ENCODE results near the gene G6PC2. TPM values are rescaled to one million over a fixed set of nuclear protein-coding genes. Genes with fewer than 3 reads are reported as not detected.

Gene G6PC2
- total RNA-seq, 1 experiment from 2014 or later = not detected

DNA sequence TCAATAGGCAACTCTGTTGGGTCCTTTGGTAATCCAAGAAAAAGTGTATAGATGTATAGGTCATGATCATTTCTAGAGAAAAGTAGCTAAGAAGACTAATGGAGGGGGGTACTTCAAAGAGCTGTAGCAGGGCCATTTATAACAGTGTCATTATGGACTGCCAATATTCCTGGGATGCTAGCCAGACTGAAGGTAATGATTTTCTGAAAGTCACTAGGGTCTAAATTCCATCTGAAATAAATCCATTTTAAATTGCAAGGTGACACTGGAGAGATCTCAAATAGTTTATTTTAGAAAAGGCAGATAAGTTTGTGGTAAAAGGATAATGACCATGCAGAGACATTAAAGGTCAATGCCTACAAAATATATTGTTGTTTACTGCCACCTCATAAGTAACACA lies 6.4 kb upstream of the G6PC2 start:
- Mint-ChIP-seq H3K27ac (no peak overlapping the region), H3K36me3 (no peaks in the 10 kb centered on the region), H3K9me3 (no peaks in the 10 kb centered on the region), H3K4me1 (peaks cover 8% of the 10 kb centered on the region), H3K27me3 (ENCODE audit: low read depth) (peaks cover 25% of the 10 kb centered on the region), H3K4me3 (no peak overlapping the region)
- ATAC-seq = no peak
- TF ChIP-seq IRF2 (CRISPR knock-in tag; IDR thresholded peaks at IDR 0.05; ENCODE audit: borderline replicate concordance, low read depth) = no peak
- TF ChIP-seq, protein P1, sequence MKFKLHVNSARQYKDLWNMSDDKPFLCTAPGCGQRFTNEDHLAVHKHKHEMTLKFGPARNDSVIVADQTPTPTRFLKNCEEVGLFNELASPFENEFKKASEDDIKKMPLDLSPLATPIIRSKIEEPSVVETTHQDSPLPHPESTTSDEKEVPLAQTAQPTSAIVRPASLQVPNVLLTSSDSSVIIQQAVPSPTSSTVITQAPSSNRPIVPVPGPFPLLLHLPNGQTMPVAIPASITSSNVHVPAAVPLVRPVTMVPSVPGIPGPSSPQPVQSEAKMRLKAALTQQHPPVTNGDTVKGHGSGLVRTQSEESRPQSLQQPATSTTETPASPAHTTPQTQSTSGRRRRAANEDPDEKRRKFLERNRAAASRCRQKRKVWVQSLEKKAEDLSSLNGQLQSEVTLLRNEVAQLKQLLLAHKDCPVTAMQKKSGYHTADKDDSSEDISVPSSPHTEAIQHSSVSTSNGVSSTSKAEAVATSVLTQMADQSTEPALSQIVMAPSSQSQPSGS (CRISPR knock-in tag; IDR thresholded peaks at IDR 0.05; ENCODE audit: borderline replicate concordance, low read depth) = no peak
- no peak for TF ChIP-seq EMX1 (CRISPR knock-in tag; IDR thresholded peaks at IDR 0.05)
- TF ChIP-seq, protein P2, sequence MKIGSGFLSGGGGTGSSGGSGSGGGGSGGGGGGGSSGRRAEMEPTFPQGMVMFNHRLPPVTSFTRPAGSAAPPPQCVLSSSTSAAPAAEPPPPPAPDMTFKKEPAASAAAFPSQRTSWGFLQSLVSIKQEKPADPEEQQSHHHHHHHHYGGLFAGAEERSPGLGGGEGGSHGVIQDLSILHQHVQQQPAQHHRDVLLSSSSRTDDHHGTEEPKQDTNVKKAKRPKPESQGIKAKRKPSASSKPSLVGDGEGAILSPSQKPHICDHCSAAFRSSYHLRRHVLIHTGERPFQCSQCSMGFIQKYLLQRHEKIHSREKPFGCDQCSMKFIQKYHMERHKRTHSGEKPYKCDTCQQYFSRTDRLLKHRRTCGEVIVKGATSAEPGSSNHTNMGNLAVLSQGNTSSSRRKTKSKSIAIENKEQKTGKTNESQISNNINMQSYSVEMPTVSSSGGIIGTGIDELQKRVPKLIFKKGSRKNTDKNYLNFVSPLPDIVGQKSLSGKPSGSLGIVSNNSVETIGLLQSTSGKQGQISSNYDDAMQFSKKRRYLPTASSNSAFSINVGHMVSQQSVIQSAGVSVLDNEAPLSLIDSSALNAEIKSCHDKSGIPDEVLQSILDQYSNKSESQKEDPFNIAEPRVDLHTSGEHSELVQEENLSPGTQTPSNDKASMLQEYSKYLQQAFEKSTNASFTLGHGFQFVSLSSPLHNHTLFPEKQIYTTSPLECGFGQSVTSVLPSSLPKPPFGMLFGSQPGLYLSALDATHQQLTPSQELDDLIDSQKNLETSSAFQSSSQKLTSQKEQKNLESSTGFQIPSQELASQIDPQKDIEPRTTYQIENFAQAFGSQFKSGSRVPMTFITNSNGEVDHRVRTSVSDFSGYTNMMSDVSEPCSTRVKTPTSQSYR (CRISPR knock-in tag; IDR thresholded peaks at IDR 0.05) = no peak
- no peak for TF ChIP-seq NR3C1 (CRISPR knock-in tag; conservative IDR thresholded peaks at IDR 0.05; ENCODE audit: low read depth)
- TF ChIP-seq SMAD3 (CRISPR knock-in tag; IDR thresholded peaks at IDR 0.05; ENCODE audit: borderline replicate concordance) = no peak
- TF ChIP-seq, protein P3, sequence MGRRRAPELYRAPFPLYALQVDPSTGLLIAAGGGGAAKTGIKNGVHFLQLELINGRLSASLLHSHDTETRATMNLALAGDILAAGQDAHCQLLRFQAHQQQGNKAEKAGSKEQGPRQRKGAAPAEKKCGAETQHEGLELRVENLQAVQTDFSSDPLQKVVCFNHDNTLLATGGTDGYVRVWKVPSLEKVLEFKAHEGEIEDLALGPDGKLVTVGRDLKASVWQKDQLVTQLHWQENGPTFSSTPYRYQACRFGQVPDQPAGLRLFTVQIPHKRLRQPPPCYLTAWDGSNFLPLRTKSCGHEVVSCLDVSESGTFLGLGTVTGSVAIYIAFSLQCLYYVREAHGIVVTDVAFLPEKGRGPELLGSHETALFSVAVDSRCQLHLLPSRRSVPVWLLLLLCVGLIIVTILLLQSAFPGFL (CRISPR knock-in tag; IDR thresholded peaks at IDR 0.05; ENCODE audit: borderline replicate concordance) = no peak
- TF ChIP-seq NR1H2 (CRISPR knock-in tag; IDR thresholded peaks at IDR 0.05) = no peak
- TF ChIP-seq, protein P4, sequence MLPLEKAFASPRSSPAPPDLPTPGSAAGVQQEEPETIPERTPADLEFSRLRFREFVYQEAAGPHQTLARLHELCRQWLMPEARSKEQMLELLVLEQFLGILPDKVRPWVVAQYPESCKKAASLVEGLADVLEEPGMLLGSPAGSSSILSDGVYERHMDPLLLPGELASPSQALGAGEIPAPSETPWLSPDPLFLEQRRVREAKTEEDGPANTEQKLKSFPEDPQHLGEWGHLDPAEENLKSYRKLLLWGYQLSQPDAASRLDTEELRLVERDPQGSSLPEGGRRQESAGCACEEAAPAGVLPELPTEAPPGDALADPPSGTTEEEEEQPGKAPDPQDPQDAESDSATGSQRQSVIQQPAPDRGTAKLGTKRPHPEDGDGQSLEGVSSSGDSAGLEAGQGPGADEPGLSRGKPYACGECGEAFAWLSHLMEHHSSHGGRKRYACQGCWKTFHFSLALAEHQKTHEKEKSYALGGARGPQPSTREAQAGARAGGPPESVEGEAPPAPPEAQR (CRISPR knock-in tag; IDR thresholded peaks at IDR 0.05) = no peak
- POLR2A ChIA-PET = no interaction called here
- DNase-seq (ENCODE audit: low spot score) = no peak
- CTCF ChIA-PET = no interaction called here

DNA sequence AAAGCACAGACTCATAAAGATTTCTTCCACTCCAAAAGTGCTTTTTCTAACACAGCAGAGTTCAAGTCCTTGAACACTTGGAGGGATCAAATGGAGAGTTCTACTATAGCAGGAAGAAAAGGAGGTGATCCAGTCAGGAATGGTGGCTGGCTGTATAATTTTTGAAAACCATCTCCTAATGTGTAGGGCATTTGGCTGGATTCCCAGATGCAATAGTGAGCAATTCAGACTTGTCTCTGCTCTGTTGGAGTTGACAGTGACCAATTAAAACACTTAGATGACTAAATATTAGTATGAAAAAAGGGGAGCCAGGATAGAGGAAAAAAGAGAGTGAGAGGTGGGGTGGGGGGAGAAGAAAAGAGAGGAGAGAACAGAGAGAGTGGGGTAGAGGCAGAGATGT lies 5.3 kb upstream of the G6PC2 start:
- Mint-ChIP-seq H3K9me3 (no peaks in the 10 kb centered on the region), H3K27me3 (ENCODE audit: low read depth) (peaks cover 20% of the 10 kb centered on the region), H3K27ac (no peak overlapping the region), H3K4me1 (0 out of 2 replicates have a peak, but pooled peaks cover 3% of the 10 kb centered on the region), H3K36me3 (no peaks in the 10 kb centered on the region), H3K4me3 (no peak overlapping the region)
- DNase-seq (ENCODE audit: low spot score) (no peak), ATAC-seq (no peak)
- TF ChIP-seq ZNF219 (CRISPR knock-in tag; IDR thresholded peaks at IDR 0.05; ENCODE audit: borderline replicate concordance) = no peak
- TF ChIP-seq ZBTB21 (CRISPR knock-in tag; IDR thresholded peaks at IDR 0.05; ENCODE audit: borderline replicate concordance) = no peak
- CTCF ChIA-PET = no interaction called here
- POLR2A ChIA-PET = interaction anchor here (1.6 kb wide), 1 partner anchor 17 kb away, joined by 3 read pairs; no protein-coding TSS in a partner anchor

DNA sequence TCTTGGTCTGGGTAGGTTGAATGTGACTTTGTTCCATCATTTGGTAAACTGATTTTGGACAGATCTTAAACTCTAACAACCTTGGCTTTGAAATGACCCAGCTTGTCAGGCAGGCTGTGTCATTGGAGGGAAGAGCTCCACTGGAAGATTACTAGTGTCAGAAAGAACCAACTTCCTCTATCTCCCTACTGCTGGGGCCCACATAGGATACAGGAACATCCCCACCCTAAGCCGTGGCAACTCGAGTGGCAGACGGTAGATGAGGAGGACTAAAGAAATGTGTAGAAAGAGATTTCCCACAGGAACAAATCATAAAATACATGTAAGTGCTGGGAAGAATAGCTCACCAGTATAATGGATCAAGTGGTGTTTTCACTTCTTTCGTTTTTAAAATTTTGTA lies 4.3 kb upstream of the G6PC2 start:
- DNase-seq (ENCODE audit: low spot score) (no peak), ATAC-seq (no peak)
- no peak overlapping the region for H3K4me3 Mint-ChIP-seq
- POLR2A ChIA-PET = interaction anchor here (1.6 kb wide), 1 partner anchor 16 kb away, joined by 3 read pairs; no protein-coding TSS in a partner anchor
- CTCF ChIA-PET = interaction anchor here (0.5 kb wide), 1 partner anchor 96 kb away, joined by 3 read pairs; no protein-coding TSS in a partner anchor
- H3K27ac Mint-ChIP-seq = no peak overlapping the region
- H3K4me1 Mint-ChIP-seq = 0 out of 2 replicates have a peak, but pooled peaks cover 3% of the 10 kb centered on the region
- H3K27me3 Mint-ChIP-seq (ENCODE audit: low read depth) = peaks cover 10% of the 10 kb centered on the region; the same call in 1 of the 2 replicates
- H3K9me3 Mint-ChIP-seq = no peaks in the 10 kb centered on the region
- no peaks in the 10 kb centered on the region for H3K36me3 Mint-ChIP-seq
- no peak for TF ChIP-seq FOXJ3 (CRISPR knock-in tag; IDR thresholded peaks at IDR 0.05; ENCODE audit: borderline replicate concordance)
- no peak for TF ChIP-seq SOX15 (CRISPR knock-in tag; IDR thresholded peaks at IDR 0.05)
- TF ChIP-seq PRRX2 (CRISPR knock-in tag; IDR thresholded peaks at IDR 0.05) = no peak
- TF ChIP-seq ZNF232 (CRISPR knock-in tag; IDR thresholded peaks at IDR 0.05) = no peak
- TF ChIP-seq, protein P5, sequence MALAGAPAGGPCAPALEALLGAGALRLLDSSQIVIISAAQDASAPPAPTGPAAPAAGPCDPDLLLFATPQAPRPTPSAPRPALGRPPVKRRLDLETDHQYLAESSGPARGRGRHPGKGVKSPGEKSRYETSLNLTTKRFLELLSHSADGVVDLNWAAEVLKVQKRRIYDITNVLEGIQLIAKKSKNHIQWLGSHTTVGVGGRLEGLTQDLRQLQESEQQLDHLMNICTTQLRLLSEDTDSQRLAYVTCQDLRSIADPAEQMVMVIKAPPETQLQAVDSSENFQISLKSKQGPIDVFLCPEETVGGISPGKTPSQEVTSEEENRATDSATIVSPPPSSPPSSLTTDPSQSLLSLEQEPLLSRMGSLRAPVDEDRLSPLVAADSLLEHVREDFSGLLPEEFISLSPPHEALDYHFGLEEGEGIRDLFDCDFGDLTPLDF (CRISPR knock-in tag; IDR thresholded peaks at IDR 0.05) = no peak
- TF ChIP-seq, protein P6, sequence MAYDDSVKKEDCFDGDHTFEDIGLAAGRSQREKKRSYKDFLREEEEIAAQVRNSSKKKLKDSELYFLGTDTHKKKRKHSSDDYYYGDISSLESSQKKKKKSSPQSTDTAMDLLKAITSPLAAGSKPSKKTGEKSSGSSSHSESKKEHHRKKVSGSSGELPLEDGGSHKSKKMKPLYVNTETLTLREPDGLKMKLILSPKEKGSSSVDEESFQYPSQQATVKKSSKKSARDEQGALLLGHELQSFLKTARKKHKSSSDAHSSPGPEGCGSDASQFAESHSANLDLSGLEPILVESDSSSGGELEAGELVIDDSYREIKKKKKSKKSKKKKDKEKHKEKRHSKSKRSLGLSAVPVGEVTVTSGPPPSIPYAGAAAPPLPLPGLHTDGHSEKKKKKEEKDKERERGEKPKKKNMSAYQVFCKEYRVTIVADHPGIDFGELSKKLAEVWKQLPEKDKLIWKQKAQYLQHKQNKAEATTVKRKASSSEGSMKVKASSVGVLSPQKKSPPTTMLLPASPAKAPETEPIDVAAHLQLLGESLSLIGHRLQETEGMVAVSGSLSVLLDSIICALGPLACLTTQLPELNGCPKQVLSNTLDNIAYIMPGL (CRISPR knock-in tag; IDR thresholded peaks at IDR 0.05) = no peak
